K562 (cell line): ENCODE data around the gene NDUFB7. TPM values are rescaled to one million over a fixed set of nuclear protein-coding genes. Genes with fewer than 3 reads are reported as not detected.
A peak's percentile ranks its signal among the peaks of the same experiment; 100 is the strongest.

Experiments used
- ESRRA ChIP-seq: fragments of 450-650 bp; IDR thresholded peaks from 2 replicates; pipeline ENCODE4 v1.6.1; 2014; ENCODE audit warnings: low read depth, mild to moderate bottlenecking, moderate library complexity, borderline replicate concordance
- PCBP2 ChIP-seq: fragments of 200-400 bp; formaldehyde crosslinking; IDR thresholded peaks from 2 replicates; pipeline ENCODE4 v1.6.1; 2018; ENCODE audit warnings: low read length, low read depth, mild to moderate bottlenecking, moderate library complexity; ENCODE audit not compliant: poor library complexity, severe bottlenecking
- SMARCA4 ChIP-seq: fragments of 450-650 bp; IDR thresholded peaks from 2 replicates; pipeline ENCODE4 v1.6.1; 2016
- SMARCA5 ChIP-seq: fragments of 450-650 bp; IDR thresholded peaks from 2 replicates; pipeline ENCODE4 v1.6.1; 2016
- SRF ChIP-seq, 2 experiments: fragments of 250-450, 450-650 bp in 1 of 2; sonication (Bioruptor Pico) in 1 of 2; sonication (generic) in 1 of 2; formaldehyde crosslinking; IDR thresholded peaks; 2 replicates each; pipeline versions ENCODE4 v1.5.0 to v1.5.1; 2020 to 2022; ENCODE audit warnings: mild to moderate bottlenecking in 1 of 2, missing genetic modification reagents in 1 of 2
- XRCC5 ChIP-seq: fragments of 200-400 bp; formaldehyde crosslinking; IDR thresholded peaks from 2 replicates; pipeline ENCODE4 v1.6.1; 2017; ENCODE audit warnings: low read depth, mild to moderate bottlenecking, low read length
- ZNF197 ChIP-seq: fragments of 200-800 bp; sonication (Bioruptor generic); IDR thresholded peaks from 2 replicates; pipeline ENCODE4 v1.6.1; 2016; ENCODE audit warnings: low read depth, missing genetic modification characterization, missing compliant biosample characterization
- ZNF778 ChIP-seq: fragments of 450-650 bp; formaldehyde crosslinking; IDR thresholded peaks from 2 replicates; pipeline ENCODE4 v1.4.0; 2020; ENCODE audit warnings: mild to moderate bottlenecking, moderate library complexity
- polyA plus RNA-seq, 8 experiments: library from polyadenylated mRNA; depleted of rRNA in 4 of 8; stranded (reverse) in 5 of 8; unstranded in 3 of 8; fragments of >200 nt; fragmentation: Nextera tagmentation in 2 of 8; fragmentation: Illumina TruSeq in 1 of 8; extraction: Ambion mirVana in 2 of 8; extraction: Trizol in 1 of 8; gene quantifications; 2 replicates each; pipeline versions ENCODE4 v1.2.1 to v1.2.3, GENCODE V29; 2011 to 2014; ENCODE audit warnings: inconsistent platforms in 1 of 8, missing spikeins in 1 of 8
- total RNA-seq, 7 experiments: library from RNA; depleted of rRNA in 6 of 7; stranded (reverse); fragments of >200 nt in 6 of 7; fragmentation: Illumina TruSeq in 2 of 7; extraction: Trizol in 2 of 7; gene quantifications; 2 replicates each; pipeline versions ENCODE4 v1.2.1 to v1.2.3, GENCODE V29; 2011 to 2021; ENCODE audit warnings: low replicate concordance in 1 of 7
- TF ChIP-seq, protein P1 (sequence below): sonication (generic); formaldehyde crosslinking; IDR thresholded peaks from 2 replicates; pipeline ENCODE4 v1.4.0; 2020; ENCODE audit warnings: mild to moderate bottlenecking, missing genetic modification reagents
- TF ChIP-seq, protein P2 (sequence below): fragments of 450-650 bp; IDR thresholded peaks from 2 replicates; pipeline ENCODE4 v1.6.1; 2016; ENCODE audit warnings: low read depth
- TF ChIP-seq, protein P3 (sequence below): fragments of 250-450 bp; sonication (Bioruptor Pico); IDR thresholded peaks from 2 replicates; pipeline ENCODE4 v1.9.0; 2021; ENCODE audit warnings: mild to moderate bottlenecking, inconsistent platforms

NDUFB7 gene
- total and polyA plus RNA-seq, 9 of the 15 experiments (the other 6 are each of a cell fraction or from before 2014, with no cell fraction given): 14.9 to 842 (median 137) TPM

DNA sequence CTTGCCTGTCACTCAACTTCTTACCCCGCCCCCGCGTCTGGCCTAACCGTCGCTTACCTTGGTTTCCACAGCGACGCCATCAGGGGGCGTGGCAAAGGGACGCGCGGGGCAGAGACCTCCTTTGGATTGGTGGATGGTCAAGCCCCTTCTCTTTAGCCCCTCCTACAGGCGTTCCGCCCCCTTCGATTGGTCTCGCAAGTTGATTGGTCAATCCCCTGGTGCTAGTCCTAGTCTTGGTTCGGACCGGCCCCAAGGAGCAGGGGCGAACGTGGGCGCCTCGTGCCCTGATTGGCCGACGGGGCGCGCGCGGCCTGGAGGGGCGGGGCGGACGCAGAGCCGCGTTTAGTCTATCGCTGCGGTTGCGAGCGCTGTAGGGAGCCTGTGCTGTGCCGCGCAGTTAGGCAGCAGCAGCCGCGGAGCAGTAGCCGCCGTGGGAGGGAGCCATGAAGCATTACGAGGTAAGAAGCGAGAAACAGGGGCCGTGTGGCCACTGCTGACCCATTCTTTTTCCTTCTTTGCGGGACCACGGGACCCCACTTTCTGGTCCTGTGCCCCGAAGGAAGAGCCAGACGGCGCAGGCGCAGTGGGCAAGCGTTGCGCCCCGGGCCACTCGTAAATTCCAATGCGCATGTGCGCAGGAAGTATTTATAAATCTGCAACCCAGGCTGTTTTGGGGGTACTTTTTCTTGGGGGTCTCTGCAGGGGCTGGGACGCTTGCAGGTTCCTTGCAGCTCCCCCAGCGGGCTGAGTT, 42.4 kb downstream of the NDUFB7 start, which contains the start of gene TECR (continued):
- no peak for TF ChIP-seq PCBP2
- TF ChIP-seq ZNF197 (CRISPR knock-in tag): no peak
- TF ChIP-seq SMARCA5: no peak
- no peak for TF ChIP-seq SMARCA4
- peak; percentile 35; the same call in 1 of the 2 replicates for TF ChIP-seq XRCC5
- TF ChIP-seq ZNF778 (CRISPR knock-in tag): no peak
- TF ChIP-seq, protein P1, sequence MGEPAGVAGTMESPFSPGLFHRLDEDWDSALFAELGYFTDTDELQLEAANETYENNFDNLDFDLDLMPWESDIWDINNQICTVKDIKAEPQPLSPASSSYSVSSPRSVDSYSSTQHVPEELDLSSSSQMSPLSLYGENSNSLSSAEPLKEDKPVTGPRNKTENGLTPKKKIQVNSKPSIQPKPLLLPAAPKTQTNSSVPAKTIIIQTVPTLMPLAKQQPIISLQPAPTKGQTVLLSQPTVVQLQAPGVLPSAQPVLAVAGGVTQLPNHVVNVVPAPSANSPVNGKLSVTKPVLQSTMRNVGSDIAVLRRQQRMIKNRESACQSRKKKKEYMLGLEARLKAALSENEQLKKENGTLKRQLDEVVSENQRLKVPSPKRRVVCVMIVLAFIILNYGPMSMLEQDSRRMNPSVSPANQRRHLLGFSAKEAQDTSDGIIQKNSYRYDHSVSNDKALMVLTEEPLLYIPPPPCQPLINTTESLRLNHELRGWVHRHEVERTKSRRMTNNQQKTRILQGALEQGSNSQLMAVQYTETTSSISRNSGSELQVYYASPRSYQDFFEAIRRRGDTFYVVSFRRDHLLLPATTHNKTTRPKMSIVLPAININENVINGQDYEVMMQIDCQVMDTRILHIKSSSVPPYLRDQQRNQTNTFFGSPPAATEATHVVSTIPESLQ (CRISPR knock-in tag): no peak
- TF ChIP-seq SRF (CRISPR knock-in tag; IDR thresholded peaks at IDR 0.05): peak in 1 of 2 experiments; percentile 62; a peak in 1 of 4 replicates
- TF ChIP-seq, protein P2, sequence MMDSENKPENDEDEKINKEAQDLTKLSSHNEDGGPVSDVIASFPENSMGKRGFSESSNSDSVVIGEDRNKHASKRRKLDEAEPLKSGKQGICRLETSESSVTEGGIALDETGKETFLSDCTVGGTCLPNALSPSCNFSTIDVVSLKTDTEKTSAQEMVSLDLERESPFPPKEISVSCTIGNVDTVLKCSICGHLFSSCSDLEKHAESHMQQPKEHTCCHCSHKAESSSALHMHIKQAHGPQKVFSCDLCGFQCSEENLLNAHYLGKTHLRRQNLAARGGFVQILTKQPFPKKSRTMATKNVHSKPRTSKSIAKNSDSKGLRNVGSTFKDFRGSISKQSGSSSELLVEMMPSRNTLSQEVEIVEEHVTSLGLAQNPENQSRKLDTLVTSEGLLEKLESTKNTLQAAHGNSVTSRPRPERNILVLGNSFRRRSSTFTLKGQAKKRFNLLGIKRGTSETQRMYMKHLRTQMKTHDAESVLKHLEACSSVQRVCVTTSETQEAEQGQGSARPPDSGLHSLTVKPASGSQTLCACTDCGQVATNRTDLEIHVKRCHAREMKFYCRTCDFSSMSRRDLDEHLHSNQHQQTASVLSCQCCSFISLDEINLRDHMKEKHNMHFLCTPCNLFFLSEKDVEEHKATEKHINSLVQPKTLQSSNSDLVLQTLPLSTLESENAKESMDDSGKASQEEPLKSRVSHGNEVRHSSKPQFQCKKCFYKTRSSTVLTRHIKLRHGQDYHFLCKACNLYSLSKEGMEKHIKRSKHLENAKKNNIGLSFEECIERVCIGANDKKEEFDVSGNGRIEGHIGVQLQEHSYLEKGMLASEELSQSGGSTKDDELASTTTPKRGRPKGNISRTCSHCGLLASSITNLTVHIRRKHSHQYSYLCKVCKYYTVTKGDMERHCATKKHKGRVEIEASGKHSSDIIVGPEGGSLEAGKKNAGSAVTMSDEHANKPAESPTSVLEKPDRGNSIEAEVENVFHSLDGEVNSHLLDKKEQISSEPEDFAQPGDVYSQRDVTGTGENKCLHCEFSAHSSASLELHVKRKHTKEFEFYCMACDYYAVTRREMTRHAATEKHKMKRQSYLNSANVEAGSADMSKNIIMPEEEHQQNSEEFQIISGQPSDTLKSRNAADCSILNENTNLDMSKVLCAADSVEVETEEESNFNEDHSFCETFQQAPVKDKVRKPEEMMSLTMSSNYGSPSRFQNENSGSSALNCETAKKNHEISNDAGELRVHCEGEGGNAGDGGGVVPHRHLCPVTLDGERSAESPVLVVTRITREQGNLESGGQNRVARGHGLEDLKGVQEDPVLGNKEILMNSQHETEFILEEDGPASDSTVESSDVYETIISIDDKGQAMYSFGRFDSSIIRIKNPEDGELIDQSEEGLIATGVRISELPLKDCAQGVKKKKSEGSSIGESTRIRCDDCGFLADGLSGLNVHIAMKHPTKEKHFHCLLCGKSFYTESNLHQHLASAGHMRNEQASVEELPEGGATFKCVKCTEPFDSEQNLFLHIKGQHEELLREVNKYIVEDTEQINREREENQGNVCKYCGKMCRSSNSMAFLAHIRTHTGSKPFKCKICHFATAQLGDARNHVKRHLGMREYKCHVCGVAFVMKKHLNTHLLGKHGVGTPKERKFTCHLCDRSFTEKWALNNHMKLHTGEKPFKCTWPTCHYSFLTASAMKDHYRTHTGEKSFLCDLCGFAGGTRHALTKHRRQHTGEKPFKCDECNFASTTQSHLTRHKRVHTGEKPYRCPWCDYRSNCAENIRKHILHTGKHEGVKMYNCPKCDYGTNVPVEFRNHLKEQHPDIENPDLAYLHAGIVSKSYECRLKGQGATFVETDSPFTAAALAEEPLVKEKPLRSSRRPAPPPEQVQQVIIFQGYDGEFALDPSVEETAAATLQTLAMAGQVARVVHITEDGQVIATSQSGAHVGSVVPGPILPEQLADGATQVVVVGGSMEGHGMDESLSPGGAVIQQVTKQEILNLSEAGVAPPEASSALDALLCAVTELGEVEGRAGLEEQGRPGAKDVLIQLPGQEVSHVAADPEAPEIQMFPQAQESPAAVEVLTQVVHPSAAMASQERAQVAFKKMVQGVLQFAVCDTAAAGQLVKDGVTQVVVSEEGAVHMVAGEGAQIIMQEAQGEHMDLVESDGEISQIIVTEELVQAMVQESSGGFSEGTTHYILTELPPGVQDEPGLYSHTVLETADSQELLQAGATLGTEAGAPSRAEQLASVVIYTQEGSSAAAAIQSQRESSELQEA: no peak
- TF ChIP-seq, protein P3, sequence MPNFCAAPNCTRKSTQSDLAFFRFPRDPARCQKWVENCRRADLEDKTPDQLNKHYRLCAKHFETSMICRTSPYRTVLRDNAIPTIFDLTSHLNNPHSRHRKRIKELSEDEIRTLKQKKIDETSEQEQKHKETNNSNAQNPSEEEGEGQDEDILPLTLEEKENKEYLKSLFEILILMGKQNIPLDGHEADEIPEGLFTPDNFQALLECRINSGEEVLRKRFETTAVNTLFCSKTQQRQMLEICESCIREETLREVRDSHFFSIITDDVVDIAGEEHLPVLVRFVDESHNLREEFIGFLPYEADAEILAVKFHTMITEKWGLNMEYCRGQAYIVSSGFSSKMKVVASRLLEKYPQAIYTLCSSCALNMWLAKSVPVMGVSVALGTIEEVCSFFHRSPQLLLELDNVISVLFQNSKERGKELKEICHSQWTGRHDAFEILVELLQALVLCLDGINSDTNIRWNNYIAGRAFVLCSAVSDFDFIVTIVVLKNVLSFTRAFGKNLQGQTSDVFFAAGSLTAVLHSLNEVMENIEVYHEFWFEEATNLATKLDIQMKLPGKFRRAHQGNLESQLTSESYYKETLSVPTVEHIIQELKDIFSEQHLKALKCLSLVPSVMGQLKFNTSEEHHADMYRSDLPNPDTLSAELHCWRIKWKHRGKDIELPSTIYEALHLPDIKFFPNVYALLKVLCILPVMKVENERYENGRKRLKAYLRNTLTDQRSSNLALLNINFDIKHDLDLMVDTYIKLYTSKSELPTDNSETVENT (CRISPR knock-in tag): peak; percentile 81
- TF ChIP-seq ESRRA: peak; percentile 73; the same call in 1 of the 2 replicates
